ENCODE measurements around the gene FADS2.

GRCh38 chr11:61888590-61888989, 60.5 kb downstream of the FADS2 start:
- TF ChIP-seq, protein P1, sequence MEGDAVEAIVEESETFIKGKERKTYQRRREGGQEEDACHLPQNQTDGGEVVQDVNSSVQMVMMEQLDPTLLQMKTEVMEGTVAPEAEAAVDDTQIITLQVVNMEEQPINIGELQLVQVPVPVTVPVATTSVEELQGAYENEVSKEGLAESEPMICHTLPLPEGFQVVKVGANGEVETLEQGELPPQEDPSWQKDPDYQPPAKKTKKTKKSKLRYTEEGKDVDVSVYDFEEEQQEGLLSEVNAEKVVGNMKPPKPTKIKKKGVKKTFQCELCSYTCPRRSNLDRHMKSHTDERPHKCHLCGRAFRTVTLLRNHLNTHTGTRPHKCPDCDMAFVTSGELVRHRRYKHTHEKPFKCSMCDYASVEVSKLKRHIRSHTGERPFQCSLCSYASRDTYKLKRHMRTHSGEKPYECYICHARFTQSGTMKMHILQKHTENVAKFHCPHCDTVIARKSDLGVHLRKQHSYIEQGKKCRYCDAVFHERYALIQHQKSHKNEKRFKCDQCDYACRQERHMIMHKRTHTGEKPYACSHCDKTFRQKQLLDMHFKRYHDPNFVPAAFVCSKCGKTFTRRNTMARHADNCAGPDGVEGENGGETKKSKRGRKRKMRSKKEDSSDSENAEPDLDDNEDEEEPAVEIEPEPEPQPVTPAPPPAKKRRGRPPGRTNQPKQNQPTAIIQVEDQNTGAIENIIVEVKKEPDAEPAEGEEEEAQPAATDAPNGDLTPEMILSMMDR (IDR thresholded peaks at IDR 0.05) = no peak
- TF ChIP-seq, protein P2, sequence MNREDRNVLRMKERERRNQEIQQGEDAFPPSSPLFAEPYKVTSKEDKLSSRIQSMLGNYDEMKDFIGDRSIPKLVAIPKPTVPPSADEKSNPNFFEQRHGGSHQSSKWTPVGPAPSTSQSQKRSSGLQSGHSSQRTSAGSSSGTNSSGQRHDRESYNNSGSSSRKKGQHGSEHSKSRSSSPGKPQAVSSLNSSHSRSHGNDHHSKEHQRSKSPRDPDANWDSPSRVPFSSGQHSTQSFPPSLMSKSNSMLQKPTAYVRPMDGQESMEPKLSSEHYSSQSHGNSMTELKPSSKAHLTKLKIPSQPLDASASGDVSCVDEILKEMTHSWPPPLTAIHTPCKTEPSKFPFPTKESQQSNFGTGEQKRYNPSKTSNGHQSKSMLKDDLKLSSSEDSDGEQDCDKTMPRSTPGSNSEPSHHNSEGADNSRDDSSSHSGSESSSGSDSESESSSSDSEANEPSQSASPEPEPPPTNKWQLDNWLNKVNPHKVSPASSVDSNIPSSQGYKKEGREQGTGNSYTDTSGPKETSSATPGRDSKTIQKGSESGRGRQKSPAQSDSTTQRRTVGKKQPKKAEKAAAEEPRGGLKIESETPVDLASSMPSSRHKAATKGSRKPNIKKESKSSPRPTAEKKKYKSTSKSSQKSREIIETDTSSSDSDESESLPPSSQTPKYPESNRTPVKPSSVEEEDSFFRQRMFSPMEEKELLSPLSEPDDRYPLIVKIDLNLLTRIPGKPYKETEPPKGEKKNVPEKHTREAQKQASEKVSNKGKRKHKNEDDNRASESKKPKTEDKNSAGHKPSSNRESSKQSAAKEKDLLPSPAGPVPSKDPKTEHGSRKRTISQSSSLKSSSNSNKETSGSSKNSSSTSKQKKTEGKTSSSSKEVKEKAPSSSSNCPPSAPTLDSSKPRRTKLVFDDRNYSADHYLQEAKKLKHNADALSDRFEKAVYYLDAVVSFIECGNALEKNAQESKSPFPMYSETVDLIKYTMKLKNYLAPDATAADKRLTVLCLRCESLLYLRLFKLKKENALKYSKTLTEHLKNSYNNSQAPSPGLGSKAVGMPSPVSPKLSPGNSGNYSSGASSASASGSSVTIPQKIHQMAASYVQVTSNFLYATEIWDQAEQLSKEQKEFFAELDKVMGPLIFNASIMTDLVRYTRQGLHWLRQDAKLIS (CRISPR knock-in tag; IDR thresholded peaks at IDR 0.05; ENCODE audit: borderline replicate concordance) = no peak
- TF ChIP-seq ATF1 (CRISPR knock-in tag; IDR thresholded peaks at IDR 0.05) (no peak), ATF2 (CRISPR knock-in tag; IDR thresholded peaks at IDR 0.05; ENCODE audit: borderline replicate concordance, low read depth) (no peak), NR1H2 (CRISPR knock-in tag; IDR thresholded peaks at IDR 0.05) (no peak), ZBTB43 (CRISPR knock-in tag; IDR thresholded peaks at IDR 0.05) (no peak)

Measured in WTC11 (cell line).